COLO668 (cell line): ENCODE measurements around the gene LRRC8C.

Experiments used
- DNase-seq: peaks from one replicate; lab custom pipeline; 2025; ENCODE audit not compliant: unreplicated experiment; lab: John Stamatoyannopoulos, UW

Gene LRRC8C

DNA sequence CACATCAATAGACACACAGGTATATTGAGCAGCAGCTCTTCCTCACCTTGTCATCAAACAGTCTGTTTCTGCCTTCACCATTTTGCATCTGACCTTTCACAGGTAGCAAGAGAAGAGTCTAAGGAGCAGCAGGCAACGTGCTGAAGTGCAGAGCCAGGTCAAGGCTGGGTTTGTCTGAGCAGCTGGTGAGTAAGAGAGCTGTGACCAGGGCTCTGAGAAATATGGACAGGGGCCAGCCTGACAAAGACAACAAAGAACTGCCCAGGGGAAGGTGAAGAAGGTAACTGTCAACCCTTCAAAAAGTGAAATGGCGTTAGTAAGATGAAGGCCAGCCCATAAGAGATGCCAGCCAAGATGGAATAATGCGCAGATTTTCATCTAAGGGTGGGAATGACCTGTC, 129.0 kb downstream of the LRRC8C start:
- DNase-seq, result no peak

DNA sequence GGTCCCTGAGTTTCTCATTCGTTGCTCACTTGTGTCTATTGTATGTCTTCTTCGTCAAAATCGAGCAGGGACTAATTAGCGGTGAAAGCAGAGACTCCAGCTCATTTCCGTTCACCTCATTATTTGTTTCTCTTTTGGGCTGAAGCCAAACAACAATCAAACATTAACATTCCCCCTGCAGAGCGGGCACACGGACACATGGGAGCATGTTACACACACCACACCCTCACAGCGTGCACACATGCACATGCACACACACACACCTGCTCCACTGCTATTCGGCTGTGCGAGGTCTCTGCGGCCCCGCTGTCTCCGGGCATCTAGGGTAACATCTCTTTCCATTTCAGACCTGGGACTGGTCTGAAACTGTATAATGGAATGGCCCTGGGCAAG, 129.5 kb downstream of the LRRC8C start:
- DNase-seq, result peak; percentile 79

- peak; percentile 88 for DNase-seq
Observed at GRCh38 chr1:89762779-89763648, 130.1 kb downstream of the LRRC8C start.

GRCh38 chr1:89763649-89763986, 130.7 kb downstream of the LRRC8C start:
- no peak for DNase-seq

DNA sequence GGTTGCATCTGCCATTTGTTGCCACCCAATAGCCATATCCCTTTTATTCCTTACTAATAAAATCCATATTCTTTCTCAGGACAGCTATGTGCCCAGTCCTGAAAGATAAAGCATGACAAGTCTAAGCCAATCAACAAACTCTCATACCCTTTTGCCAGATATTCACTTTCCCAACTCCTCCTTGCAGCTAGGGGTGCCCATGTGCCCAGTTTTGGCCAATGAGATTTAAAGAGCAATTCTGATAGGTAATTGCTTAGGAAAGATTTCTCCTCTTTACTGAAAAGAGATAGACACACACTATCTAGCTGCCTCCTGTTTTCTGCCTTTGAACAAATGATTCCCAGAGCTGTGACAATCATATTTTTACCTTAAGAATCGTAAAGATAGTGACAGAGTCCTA, 132.9 kb downstream of the LRRC8C start:
- DNase-seq, result no peak

GRCh38 chr1:89767618-89768017, 134.7 kb downstream of the LRRC8C start:
- no peak for DNase-seq
